HepG2 (cell line): ENCODE data around the gene NDE1. TPM values are rescaled to one million over a fixed set of nuclear protein-coding genes. Genes with fewer than 3 reads are reported as not detected.
A peak's percentile ranks its signal among the peaks of the same experiment; 100 is the strongest.

ENCODE experiments used
- CCAR2 ChIP-seq: fragments of 200-400 bp; formaldehyde crosslinking; optimal IDR thresholded peaks from 2 replicates; pipeline ENCODE3; 2018; ENCODE audit warnings: low read depth, mild to moderate bottlenecking, low read length, moderate library complexity
- CENPT ChIP-seq: sonication (generic); formaldehyde crosslinking; IDR thresholded peaks from 2 replicates; pipeline ENCODE4 v1.8.0; 2022; ENCODE audit warnings: low read depth, mild to moderate bottlenecking, moderate library complexity, missing genetic modification reagents
- GATA4 ChIP-seq: sonication (generic); IDR thresholded peaks from 2 replicates; pipeline ENCODE4 v1.6.1; 2016; ENCODE audit warnings: antibody characterized with exemption, low read depth, borderline replicate concordance
- GTF2F1 ChIP-seq: fragments of 150-350 bp; IDR thresholded peaks from 2 replicates; pipeline ENCODE4 v1.6.1; 2014; ENCODE audit warnings: low read length
- GTF3A ChIP-seq: sonication (generic); formaldehyde crosslinking; conservative IDR thresholded peaks from 2 replicates; pipeline ENCODE4 v1.4.0; 2020; ENCODE audit warnings: mild to moderate bottlenecking, missing genetic modification reagents
- HMGA1 ChIP-seq: sonication (generic); formaldehyde crosslinking; conservative IDR thresholded peaks from 2 replicates; pipeline ENCODE4 v1.4.0; 2020; ENCODE audit warnings: missing genetic modification reagents
- NCOA1 ChIP-seq: sonication (generic); formaldehyde crosslinking; IDR thresholded peaks from 2 replicates; pipeline ENCODE4 v1.9.0; 2021; ENCODE audit warnings: missing genetic modification reagents
- NR2F2 ChIP-seq: IDR thresholded peaks from 2 replicates; pipeline ENCODE4 v1.6.1; 2012; ENCODE audit warnings: low read depth, inconsistent platforms, borderline replicate concordance
- SCMH1 ChIP-seq: sonication (generic); formaldehyde crosslinking; IDR thresholded peaks from 2 replicates; pipeline ENCODE4 v1.9.0; 2021; ENCODE audit warnings: missing genetic modification reagents, mild to moderate bottlenecking, borderline replicate concordance
- SMYD3 ChIP-seq: sonication (generic); formaldehyde crosslinking; IDR thresholded peaks from 2 replicates; pipeline ENCODE4 v1.8.1; 2023; ENCODE audit warnings: mild to moderate bottlenecking, missing genetic modification reagents
- SRY ChIP-seq: sonication (generic); formaldehyde crosslinking; IDR thresholded peaks from 2 replicates; pipeline ENCODE4 v1.8.0; 2022; ENCODE audit warnings: mild to moderate bottlenecking, missing genetic modification reagents
- SYNCRIP ChIP-seq: fragments of 200-400 bp; formaldehyde crosslinking; IDR thresholded peaks from 2 replicates; pipeline ENCODE4 v1.6.1; 2018; ENCODE audit warnings: mild to moderate bottlenecking, low read depth, low read length; ENCODE audit not compliant: insufficient read depth
- ZNF180 ChIP-seq: sonication (generic); formaldehyde crosslinking; IDR thresholded peaks from 2 replicates; pipeline ENCODE4 v1.4.0; 2020; ENCODE audit warnings: low read depth, missing genetic modification reagents, borderline replicate concordance
- ZNF430 ChIP-seq: sonication (generic); formaldehyde crosslinking; IDR thresholded peaks from 2 replicates; pipeline ENCODE4 v1.9.0; 2021; ENCODE audit warnings: mild to moderate bottlenecking, missing genetic modification reagents
- ZNF549 ChIP-seq: sonication (generic); formaldehyde crosslinking; IDR thresholded peaks from 2 replicates; pipeline ENCODE4 v1.5.0; 2020; ENCODE audit warnings: missing genetic modification reagents
- ZNF564 ChIP-seq: sonication (generic); formaldehyde crosslinking; IDR thresholded peaks from 2 replicates; pipeline ENCODE4 v1.8.1; 2023; ENCODE audit warnings: mild to moderate bottlenecking, missing genetic modification reagents
- ZSCAN31 ChIP-seq: sonication (generic); formaldehyde crosslinking; IDR thresholded peaks from 2 replicates; pipeline ENCODE4 v1.5.0; 2020; ENCODE audit warnings: low read depth, mild to moderate bottlenecking, missing genetic modification reagents
- polyA plus RNA-seq, 8 experiments: library from polyadenylated mRNA; depleted of rRNA in 3 of 8; stranded (reverse) in 7 of 8; unstranded in 1 of 8; fragments of >200 nt; fragmentation: Illumina TruSeq in 4 of 8; extraction: Trizol in 4 of 8; gene quantifications; 2 replicates each; pipeline versions ENCODE4 v1.2.1 to v1.2.3, GENCODE V29; 2011 to 2016; ENCODE audit warnings: low read depth in 4 of 8, missing spikeins in 1 of 8, mixed read lengths in 1 of 8; ENCODE audit not compliant: insufficient read depth in 1 of 8
- total RNA-seq, 5 experiments: library from RNA; depleted of rRNA; stranded (reverse); fragments of >200 nt; fragmentation: Illumina TruSeq; extraction: Trizol; gene quantifications; 2 replicates each; pipeline ENCODE4 v1.2.3, GENCODE V29; 2016; ENCODE audit warnings: low read depth in 1 of 5
- TF ChIP-seq, protein P1 (sequence below): sonication (generic); formaldehyde crosslinking; IDR thresholded peaks from 2 replicates; pipeline ENCODE4 v1.8.1; 2023; ENCODE audit warnings: missing genetic modification reagents, mild to moderate bottlenecking, borderline replicate concordance
- TF ChIP-seq, protein P2 (sequence below): sonication (generic); formaldehyde crosslinking; IDR thresholded peaks from 2 replicates; pipeline ENCODE4 v1.9.0; 2022; ENCODE audit warnings: missing genetic modification reagents, mild to moderate bottlenecking, borderline replicate concordance
- TF ChIP-seq, protein P3 (sequence below): sonication (generic); formaldehyde crosslinking; IDR thresholded peaks from 2 replicates; pipeline ENCODE4 v1.4.0; 2020; ENCODE audit warnings: missing genetic modification reagents, borderline replicate concordance
- TF ChIP-seq, protein P4 (sequence below): IDR thresholded peaks from 2 replicates; pipeline ENCODE4 v1.6.1; 2012; ENCODE audit warnings: low read depth, low read length, improper control_type of control experiment

Gene NDE1
- total and polyA plus RNA-seq, 2 of the 13 experiments (the other 11 are each of a cell fraction or from before 2014, with no cell fraction given), result 40.9 to 72.5 TPM

DNA sequence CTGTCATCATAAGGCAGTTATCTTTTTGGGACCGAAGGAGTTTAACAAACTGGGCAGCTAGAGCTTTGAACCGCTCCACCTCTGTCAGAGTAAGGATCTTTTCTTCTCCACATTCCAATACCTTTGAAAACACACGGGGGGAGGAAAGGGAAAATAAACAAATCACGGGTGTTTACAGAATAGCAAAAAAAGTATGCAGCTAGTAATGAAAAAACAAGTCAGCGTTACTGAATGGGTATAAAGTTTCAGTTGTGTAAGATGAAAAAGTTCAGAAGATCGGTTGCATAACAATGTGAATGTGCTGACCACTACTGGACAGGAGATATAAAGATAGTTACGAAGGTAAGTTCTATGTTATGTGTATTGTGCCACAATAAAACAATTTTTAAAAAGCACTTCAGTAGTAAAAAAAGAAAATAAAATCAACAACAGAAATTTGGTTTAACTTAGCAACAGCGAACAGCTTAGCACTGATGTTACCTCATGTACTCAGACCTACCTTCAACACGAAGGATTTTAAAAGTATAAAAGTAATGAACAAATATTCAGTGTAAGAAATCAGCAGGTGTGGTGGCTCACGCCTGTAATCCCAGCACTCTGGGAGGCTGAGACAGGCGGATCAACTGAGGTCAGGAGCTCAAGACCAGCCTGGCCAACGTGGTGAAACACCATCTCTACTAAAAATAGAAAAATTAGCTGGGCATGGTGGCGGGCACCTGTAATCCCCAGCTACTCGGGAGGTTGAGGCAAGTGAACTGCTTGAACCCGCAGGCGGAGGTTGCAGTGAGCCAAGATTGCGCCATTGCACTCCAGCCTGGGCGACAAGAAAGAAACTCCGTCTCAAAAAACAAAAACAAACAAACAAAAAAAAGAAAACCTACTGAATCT is 41.4 kb upstream of the NDE1 start (continued):
- TF ChIP-seq SMYD3 (CRISPR knock-in tag), result 0 out of 2 replicates have a peak, but pooled peaks have one; percentile 20
- TF ChIP-seq GTF3A (CRISPR knock-in tag), result no peak
- no peak for TF ChIP-seq ZNF564 (CRISPR knock-in tag)
- TF ChIP-seq GATA4, result 0 out of 2 replicates have a peak, but pooled peaks have one; percentile 34
- no peak for TF ChIP-seq CCAR2
- TF ChIP-seq ZNF180 (CRISPR knock-in tag), result no peak
- TF ChIP-seq SCMH1 (CRISPR knock-in tag), result no peak
- 0 out of 2 replicates have a peak, but pooled peaks have one; percentile 35 for TF ChIP-seq ZNF430 (CRISPR knock-in tag)
- no peak for TF ChIP-seq HMGA1 (CRISPR knock-in tag)
- TF ChIP-seq CENPT, result no peak
- TF ChIP-seq, protein P1, sequence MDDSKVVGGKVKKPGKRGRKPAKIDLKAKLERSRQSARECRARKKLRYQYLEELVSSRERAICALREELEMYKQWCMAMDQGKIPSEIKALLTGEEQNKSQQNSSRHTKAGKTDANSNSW (CRISPR knock-in tag), result no peak
- no peak for TF ChIP-seq SRY (CRISPR knock-in tag)
- TF ChIP-seq NR2F2, result no peak
- no peak for TF ChIP-seq ZNF549 (CRISPR knock-in tag)
- TF ChIP-seq ZSCAN31, result no peak
- TF ChIP-seq SYNCRIP, result no peak
- TF ChIP-seq, protein P2, sequence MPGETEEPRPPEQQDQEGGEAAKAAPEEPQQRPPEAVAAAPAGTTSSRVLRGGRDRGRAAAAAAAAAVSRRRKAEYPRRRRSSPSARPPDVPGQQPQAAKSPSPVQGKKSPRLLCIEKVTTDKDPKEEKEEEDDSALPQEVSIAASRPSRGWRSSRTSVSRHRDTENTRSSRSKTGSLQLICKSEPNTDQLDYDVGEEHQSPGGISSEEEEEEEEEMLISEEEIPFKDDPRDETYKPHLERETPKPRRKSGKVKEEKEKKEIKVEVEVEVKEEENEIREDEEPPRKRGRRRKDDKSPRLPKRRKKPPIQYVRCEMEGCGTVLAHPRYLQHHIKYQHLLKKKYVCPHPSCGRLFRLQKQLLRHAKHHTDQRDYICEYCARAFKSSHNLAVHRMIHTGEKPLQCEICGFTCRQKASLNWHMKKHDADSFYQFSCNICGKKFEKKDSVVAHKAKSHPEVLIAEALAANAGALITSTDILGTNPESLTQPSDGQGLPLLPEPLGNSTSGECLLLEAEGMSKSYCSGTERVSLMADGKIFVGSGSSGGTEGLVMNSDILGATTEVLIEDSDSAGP (CRISPR knock-in tag), result no peak
- TF ChIP-seq NCOA1 (CRISPR knock-in tag), result 0 out of 2 replicates have a peak, but pooled peaks have one; percentile 19
- TF ChIP-seq, protein P3, sequence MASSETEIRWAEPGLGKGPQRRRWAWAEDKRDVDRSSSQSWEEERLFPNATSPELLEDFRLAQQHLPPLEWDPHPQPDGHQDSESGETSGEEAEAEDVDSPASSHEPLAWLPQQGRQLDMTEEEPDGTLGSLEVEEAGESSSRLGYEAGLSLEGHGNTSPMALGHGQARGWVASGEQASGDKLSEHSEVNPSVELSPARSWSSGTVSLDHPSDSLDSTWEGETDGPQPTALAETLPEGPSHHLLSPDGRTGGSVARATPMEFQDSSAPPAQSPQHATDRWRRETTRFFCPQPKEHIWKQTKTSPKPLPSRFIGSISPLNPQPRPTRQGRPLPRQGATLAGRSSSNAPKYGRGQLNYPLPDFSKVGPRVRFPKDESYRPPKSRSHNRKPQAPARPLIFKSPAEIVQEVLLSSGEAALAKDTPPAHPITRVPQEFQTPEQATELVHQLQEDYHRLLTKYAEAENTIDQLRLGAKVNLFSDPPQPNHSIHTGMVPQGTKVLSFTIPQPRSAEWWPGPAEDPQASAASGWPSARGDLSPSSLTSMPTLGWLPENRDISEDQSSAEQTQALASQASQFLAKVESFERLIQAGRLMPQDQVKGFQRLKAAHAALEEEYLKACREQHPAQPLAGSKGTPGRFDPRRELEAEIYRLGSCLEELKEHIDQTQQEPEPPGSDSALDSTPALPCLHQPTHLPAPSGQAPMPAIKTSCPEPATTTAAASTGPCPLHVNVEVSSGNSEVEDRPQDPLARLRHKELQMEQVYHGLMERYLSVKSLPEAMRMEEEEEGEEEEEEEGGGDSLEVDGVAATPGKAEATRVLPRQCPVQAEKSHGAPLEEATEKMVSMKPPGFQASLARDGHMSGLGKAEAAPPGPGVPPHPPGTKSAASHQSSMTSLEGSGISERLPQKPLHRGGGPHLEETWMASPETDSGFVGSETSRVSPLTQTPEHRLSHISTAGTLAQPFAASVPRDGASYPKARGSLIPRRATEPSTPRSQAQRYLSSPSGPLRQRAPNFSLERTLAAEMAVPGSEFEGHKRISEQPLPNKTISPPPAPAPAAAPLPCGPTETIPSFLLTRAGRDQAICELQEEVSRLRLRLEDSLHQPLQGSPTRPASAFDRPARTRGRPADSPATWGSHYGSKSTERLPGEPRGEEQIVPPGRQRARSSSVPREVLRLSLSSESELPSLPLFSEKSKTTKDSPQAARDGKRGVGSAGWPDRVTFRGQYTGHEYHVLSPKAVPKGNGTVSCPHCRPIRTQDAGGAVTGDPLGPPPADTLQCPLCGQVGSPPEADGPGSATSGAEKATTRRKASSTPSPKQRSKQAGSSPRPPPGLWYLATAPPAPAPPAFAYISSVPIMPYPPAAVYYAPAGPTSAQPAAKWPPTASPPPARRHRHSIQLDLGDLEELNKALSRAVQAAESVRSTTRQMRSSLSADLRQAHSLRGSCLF, result no peak
- TF ChIP-seq, protein P4, sequence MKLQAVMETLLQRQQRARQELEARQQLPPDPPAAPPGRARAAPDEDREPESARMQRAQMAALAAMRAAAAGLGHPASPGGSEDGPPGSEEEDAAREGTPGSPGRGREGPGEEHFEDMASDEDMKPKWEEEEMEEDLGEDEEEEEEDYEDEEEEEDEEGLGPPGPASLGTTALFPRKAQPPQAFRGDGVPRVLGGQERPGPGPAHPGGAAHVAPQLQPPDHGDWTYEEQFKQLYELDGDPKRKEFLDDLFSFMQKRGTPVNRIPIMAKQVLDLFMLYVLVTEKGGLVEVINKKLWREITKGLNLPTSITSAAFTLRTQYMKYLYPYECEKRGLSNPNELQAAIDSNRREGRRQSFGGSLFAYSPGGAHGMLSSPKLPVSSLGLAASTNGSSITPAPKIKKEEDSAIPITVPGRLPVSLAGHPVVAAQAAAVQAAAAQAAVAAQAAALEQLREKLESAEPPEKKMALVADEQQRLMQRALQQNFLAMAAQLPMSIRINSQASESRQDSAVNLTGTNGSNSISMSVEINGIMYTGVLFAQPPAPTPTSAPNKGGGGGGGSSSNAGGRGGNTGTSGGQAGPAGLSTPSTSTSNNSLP, result peak; percentile 98
- TF ChIP-seq GTF2F1, result no peak
